ENCODE data around the gene MUC6.

GRCh38 chr11:1067812-1068496 lies 31.4 kb upstream of the MUC6 start:
- no peak for TF ChIP-seq CTCF (IDR thresholded peaks at IDR 0.05 in 8 of 11, conservative IDR thresholded peaks at IDR 0.05 in 3 of 11)
- no peak for TF ChIP-seq POLR2AphosphoS5 (IDR thresholded peaks at IDR 0.05)
- no peak for TF ChIP-seq POLR2A (IDR thresholded peaks at IDR 0.05)
